ENCODE data around the gene BTLA.

- TF ChIP-seq CTCF (IDR thresholded peaks at IDR 0.05) (no peak), EZH2 (IDR thresholded peaks at IDR 0.05) (no peak)
Measured at GRCh38 chr3:112467539-112467938, 31.7 kb downstream of the BTLA start.
